GM18858 (cell line): ENCODE measurements around the gene ACYP1.

ENCODE experiments used
- ATAC-seq: cut with Tn5 transposase; IDR thresholded peaks from one replicate; pipeline ENCODE4 v1.9.1; 2021; ENCODE audit not compliant: unreplicated experiment

Gene ACYP1

GRCh38 chr14:75063491-75064204 is at the start of gene ACYP1:
ACYP1 (minus strand) TSS chr14:75064024; CDS start chr14:75063553, 471 bp downstream.
- peak; percentile 92 for ATAC-seq

- no peak for ATAC-seq
These were observed 46.1 kb upstream of the ACYP1 start for GRCh38 chr14:75109877-75110276.

- no peak for ATAC-seq
These were observed 43.4 kb upstream of the ACYP1 start for GRCh38 chr14:75107186-75107585.

GRCh38 chr14:75101491-75101890 is 37.7 kb upstream of the ACYP1 start:
- ATAC-seq, result no peak

- ATAC-seq, result no peak
These were observed 34.9 kb upstream of the ACYP1 start for GRCh38 chr14:75098682-75099081.

- ATAC-seq, result no peak
These were observed 34.4 kb upstream of the ACYP1 start for GRCh38 chr14:75098212-75098611.

- no peak for ATAC-seq
These were observed 33.1 kb upstream of the ACYP1 start for GRCh38 chr14:75096959-75097358.

- ATAC-seq, result no peak
These were observed 31.9 kb upstream of the ACYP1 start for GRCh38 chr14:75095690-75096089.

- no peak for ATAC-seq
These were observed 31.1 kb upstream of the ACYP1 start for GRCh38 chr14:75094896-75095295.

- ATAC-seq, result no peak
These were observed 28.9 kb upstream of the ACYP1 start for GRCh38 chr14:75092698-75093097.

- no peak for ATAC-seq
These were observed 27.4 kb upstream of the ACYP1 start for GRCh38 chr14:75091251-75091650.

- no peak for ATAC-seq
These were observed 26.5 kb upstream of the ACYP1 start for GRCh38 chr14:75090353-75090752.

- ATAC-seq, result no peak
These were observed 24.9 kb upstream of the ACYP1 start for GRCh38 chr14:75088566-75089373.

- no peak for ATAC-seq
These were observed 24.3 kb upstream of the ACYP1 start for GRCh38 chr14:75088153-75088552.

- ATAC-seq, result no peak
These were observed 20.7 kb upstream of the ACYP1 start for GRCh38 chr14:75084513-75084912.

GRCh38 chr14:75083271-75083670 is 19.4 kb upstream of the ACYP1 start:
- no peak for ATAC-seq

- ATAC-seq, result no peak
These were observed 17.9 kb upstream of the ACYP1 start for GRCh38 chr14:75081660-75082229.

GRCh38 chr14:75079521-75079920 is 15.7 kb upstream of the ACYP1 start:
- no peak for ATAC-seq

GRCh38 chr14:75077794-75078193 is 14.0 kb upstream of the ACYP1 start:
- ATAC-seq, result no peak

GRCh38 chr14:75070383-75070782 is 6.6 kb upstream of the ACYP1 start:
- ATAC-seq, result no peak

- no peak for ATAC-seq
These were observed 6.0 kb upstream of the ACYP1 start for GRCh38 chr14:75069811-75070145.

- ATAC-seq, result peak; percentile 52
These were observed 5.4 kb upstream of the ACYP1 start, which contains the start of gene ZC2HC1C for GRCh38 chr14:75069121-75069810. ZC2HC1C (plus strand) TSS chr14:75069641; CDS start chr14:75070574, 933 bp downstream.
